Lower leg skin (tissue), 4 donors: ENCODE data around the gene PNLDC1. TPM values are rescaled to one million over a fixed set of nuclear protein-coding genes. Genes with fewer than 3 reads are reported as not detected.
A peak's percentile ranks its signal among the peaks of the same experiment; 100 is the strongest.

Experiments used
- DNase-seq, 2 donors: peaks; one replicate each; pipeline ENCODE4 v3.0.0-alpha.2; 2019; ENCODE audit warnings: low spot score in 2 of 2
- H3K4me3 ChIP-seq: fragments of 200-600 bp; sonication (generic); 2 replicates; pipeline ENCODE4 v1.5.1; 2017; ENCODE audit warnings: mild to moderate bottlenecking, low read depth; ENCODE audit not compliant: poor library complexity, severe bottlenecking
- CTCF ChIP-seq, 3 donors: fragments of 450-650 bp; IDR thresholded peaks; one replicate each; pipeline ENCODE4 v1.5.1; 2016; ENCODE audit warnings: antibody characterized with exemption in 3 of 3, mild to moderate bottlenecking in 3 of 3, moderate library complexity in 2 of 3
- POLR2A ChIP-seq, 2 donors: fragments of 450-650 bp; IDR thresholded peaks; one replicate each; pipeline ENCODE4 v1.6.1; 2016 to 2017; ENCODE audit warnings: antibody characterized with exemption in 2 of 2, mild to moderate bottlenecking in 1 of 2, moderate library complexity in 1 of 2
- WGBS, 2 donors: methylation state at CpG; one replicate each; pipeline ENCODE4 v1.1.5; 2018; 5-methylcytosine and 5-hydroxymethylcytosine counted together
- intact Hi-C: fragments of 100-400 bp; cut with DNase I; formaldehyde crosslinking; loops from one replicate; pipeline ENCODE4 v1.15.0; 2023; ENCODE audit warnings: low total_unique reads
- total RNA-seq, 4 donors: library from RNA; depleted of rRNA; stranded (reverse); fragments of >200 nt; gene quantifications; one replicate each; pipeline ENCODE4 v1.1.0, GENCODE V29; 2016

Gene PNLDC1
- total RNA-seq, 4 donors from 2014 or later: 0.51 to 2.5 (median 1.0) TPM

DNA sequence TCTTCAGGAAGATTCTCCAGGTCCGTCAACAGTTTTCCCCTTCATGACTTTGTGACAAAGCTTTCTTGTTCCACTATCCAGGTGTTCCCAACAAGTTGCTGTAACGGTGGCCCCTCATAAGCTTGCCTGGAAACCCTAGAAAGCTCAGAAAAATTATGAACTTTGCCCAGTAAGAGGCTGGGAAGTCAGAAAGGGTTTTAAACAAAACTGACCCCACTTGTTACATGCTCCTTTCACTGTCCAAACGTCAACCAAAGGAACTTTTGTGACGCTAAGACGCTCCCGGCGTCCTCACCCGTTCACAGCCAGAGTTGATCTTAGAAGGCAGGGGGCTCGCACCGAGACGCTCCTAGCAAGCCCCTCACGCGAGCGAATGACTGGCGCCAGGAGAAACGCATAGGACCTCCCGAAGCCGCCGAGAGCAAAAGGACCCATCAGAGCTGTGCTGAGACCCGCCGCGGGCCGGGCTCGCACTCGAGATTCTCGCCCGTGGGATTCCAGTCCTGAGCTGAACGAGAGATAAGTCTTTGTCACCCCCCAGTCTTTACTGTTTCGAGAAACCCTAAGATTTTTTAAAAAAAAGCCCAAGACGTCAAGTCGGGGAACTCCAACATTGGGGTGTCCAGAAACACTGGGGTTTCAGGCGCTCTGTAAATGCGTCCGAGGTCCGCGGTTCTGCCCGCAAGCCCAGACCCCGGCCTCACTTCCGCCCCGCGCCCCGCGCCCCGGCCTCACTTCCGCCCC, 38.8 kb upstream of the PNLDC1 start:
- intact Hi-C loops: loop anchor here (10.0 kb wide), 1 partner anchor 66 kb away; the partner anchor contains the start of gene SOD2
- H3K4me3 ChIP-seq: peak overlapping the region; percentile 67
- peak; percentile 15 to 87 for DNase-seq
- TF ChIP-seq CTCF (IDR thresholded peaks at IDR 0.05) (no peak), POLR2A (IDR thresholded peaks at IDR 0.05) (no peak)
- WGBS, 2 donors: 2 to 15% methylated on average over 43 of the region's 45 CpGs

DNA sequence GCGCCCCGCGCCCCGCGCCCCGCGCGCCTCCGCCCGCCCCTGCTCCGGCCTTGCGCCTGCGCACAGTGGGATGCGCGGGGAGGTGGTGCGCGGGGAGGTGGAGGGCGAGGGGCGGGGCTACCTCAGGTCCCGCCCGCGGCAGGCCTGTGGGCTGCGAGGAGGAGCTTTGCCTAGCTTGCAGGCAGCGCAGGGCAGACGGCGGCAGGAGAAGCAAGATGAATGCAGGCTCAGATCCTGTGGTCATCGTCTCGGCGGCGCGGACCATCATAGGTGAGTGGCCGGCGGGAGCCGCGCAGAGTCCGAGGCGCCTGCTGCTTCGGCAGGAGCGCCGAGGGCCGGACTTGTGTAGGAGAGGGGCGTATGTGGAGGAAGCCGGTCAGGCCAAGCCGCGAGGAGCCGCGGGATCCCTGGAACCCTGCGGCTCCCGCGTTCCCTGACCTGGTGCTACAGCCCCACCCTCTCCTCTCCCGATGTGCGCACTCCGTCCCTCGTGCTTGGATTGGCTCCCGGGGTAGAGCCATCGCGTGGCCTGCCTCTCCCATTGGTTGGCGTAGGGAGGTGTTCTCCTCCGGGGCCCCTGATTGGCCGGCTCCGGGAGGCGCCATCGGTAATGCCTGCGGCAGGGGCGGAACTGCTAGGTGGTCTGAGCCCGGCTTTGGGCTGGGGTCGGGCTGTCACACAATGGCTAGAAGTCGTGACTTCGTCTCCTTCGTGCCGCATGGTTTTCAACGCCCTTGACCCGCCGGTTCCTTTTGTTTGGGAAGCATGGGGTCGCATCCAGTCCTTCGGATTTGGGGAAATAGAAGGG, 38.0 kb upstream of the PNLDC1 start, which contains the start of gene ACAT2:
Gene ACAT2 (plus strand): TSS at position 173 of the 808 bp plus-strand sequence. CDS start 43 bp downstream, at position 216.
- H3K4me3 ChIP-seq: peak within 1 kb of the TSS; percentile 67
- intact Hi-C loops: loop anchor here (10.0 kb wide), 1 partner anchor 67 kb away; the partner anchor contains the start of gene SOD2
- WGBS, 2 donors: 1 to 4% methylated on average over 47 to 53 of the region's 76 CpGs
- peak; percentile 94 to 98 for DNase-seq
- TF ChIP-seq POLR2A (IDR thresholded peaks at IDR 0.05): no peak
- TF ChIP-seq CTCF (IDR thresholded peaks at IDR 0.05): no peak

DNA sequence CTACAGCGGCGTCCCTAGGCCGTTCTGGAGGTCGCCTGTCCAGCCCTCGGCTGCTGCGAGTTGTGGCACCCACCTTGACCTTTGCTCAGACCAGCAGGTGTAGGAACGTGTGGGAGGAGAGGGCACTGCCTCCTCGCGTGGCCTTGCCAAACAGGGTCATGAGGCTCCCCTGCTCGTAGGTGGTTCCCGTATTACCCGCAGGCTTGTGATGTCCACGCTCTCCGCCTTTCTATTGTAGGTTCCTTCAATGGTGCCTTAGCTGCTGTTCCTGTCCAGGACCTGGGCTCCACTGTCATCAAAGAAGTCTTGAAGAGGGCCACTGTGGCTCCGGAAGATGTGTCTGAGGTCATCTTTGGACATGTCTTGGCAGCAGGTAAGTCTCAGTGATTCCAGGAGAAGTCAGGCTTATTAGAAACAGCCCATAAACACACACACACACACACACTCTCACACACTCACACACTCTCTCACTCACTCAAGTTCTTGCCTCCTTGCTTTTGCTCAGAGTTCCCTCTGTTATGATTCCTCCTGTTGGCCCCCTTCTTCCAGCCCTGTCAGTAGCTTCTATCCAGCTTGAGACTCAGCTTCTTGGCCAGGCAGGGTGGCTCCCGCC, 37.3 kb upstream of the PNLDC1 start:
- 25 to 45% methylated on average over 14 to 16 of the region's 16 CpGs for WGBS, 2 donors
- DNase-seq: peak; percentile 25 to 85
- peak overlapping the region; percentile 67 for H3K4me3 ChIP-seq
- intact Hi-C loops: loop anchor here (10.0 kb wide), 1 partner anchor 68 kb away; the partner anchor contains the start of gene SOD2
- TF ChIP-seq POLR2A (IDR thresholded peaks at IDR 0.05): no peak
- TF ChIP-seq CTCF (IDR thresholded peaks at IDR 0.05): no peak

DNA sequence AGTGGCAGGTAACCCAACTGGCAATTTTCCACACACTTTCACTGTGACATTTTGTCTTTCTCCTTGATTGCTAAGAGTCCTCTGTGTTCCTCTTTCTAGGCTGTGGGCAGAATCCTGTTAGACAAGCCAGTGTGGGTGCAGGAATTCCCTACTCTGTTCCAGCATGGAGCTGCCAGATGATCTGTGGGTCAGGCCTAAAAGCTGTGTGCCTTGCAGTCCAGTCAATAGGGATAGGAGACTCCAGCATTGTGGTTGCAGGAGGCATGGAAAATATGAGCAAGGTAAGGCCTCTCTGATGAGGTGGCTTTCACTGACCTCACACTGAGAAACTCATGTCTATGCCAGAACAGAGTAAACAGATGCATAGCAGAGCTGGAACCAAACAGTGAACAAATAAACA, 33.2 kb upstream of the PNLDC1 start:
- TF ChIP-seq CTCF (IDR thresholded peaks at IDR 0.05) (no peak), POLR2A (IDR thresholded peaks at IDR 0.05) (no peak)
- H3K4me3 ChIP-seq: no peak overlapping the region
- intact Hi-C loops: loop anchor here (10.0 kb wide), 1 partner anchor 72 kb away; the partner anchor contains the start of gene SOD2
- DNase-seq: no peak

DNA sequence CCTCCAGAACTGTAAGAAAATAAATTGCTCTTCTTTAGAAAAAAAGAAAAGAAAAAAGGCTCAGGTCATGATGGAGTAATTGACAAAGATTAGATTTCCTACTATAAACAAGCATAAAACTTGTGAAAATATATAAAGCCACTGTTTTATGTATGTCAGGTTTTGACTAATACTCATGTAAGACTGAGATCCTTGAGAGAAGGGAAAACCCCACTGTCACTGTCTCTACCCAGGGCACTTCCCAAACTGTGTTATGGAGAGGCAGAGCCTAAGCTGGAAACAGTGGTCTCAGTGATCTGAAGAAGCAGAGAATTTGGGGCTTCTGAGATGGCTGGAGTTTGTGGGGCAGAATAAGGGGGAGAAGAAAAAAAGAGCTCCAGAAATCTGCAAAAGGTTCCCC, 30.6 kb upstream of the PNLDC1 start:
- DNase-seq: no peak
- no peak overlapping the region for H3K4me3 ChIP-seq
- no peak for TF ChIP-seq CTCF (IDR thresholded peaks at IDR 0.05)
- no peak for TF ChIP-seq POLR2A (IDR thresholded peaks at IDR 0.05)
- intact Hi-C loops: loop anchor here (10.0 kb wide), 1 partner anchor 75 kb away; the partner anchor contains the start of gene SOD2
